HG02588 (cell line): ENCODE data around the gene AKNA.
"Not testable (repeated sequence)": the region's sequence is repeated elsewhere in the genome, so short reads cannot be mapped to it uniquely, and the experiment has no call there.

Source experiments
- ATAC-seq: cut with Tn5 transposase; IDR thresholded peaks from one replicate; pipeline ENCODE4 v1.9.1; 2021; ENCODE audit warnings: mild to moderate bottlenecking, moderate library complexity; ENCODE audit not compliant: unreplicated experiment

The AKNA gene

DNA sequence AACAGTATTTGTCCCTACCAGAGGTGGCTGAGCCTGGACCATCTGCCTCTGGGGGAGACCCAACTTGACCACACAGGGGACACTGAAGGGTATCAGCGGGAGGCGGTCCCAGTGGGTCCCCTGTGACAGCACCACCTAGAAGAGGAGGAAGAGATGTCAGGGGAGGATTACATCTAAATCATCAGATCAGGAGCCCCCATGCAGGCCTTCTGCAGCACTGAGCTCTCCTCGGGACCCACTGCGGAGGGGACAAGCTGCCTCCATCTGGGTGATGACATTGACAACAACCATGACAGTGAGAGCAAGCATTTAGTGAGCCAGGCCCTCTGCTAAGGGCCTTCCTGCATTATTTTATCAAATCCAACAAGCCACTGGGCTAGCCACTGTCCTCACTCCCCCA lies 45.8 kb downstream of the AKNA start:
- ATAC-seq, result no peak

DNA sequence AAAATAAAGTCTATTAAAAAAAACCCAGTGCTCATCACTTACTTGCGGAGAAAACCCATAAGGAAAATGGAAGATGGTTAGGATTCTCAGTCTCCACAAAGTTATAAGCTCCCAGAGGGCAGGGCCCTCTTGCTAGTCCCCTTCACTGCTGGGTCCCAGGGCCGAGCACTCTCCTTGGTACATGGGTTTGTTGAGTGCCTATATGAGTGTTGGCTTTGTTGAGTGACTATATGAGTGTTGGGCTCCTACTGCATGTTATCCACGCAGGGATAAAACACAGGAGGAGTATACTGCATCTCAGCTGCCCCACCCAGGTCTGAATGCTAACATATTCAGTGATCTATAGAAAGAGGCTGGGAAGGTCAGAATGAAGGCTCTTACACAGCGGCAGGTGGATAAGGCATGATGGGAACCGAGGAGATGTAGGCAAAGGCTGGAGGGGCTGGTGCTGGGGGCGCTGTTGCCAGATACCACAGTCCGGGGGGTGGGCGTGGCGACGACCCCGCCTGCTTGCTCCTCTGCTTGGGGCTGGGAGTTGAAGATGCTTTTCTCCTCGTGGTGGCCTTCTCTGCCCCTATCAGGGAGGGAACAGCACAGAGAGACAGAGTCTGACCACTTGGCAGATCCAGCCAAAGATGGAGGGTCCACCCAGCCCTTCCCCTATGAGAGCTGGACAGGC lies 46.5 kb downstream of the AKNA start:
- ATAC-seq, result no peak

DNA sequence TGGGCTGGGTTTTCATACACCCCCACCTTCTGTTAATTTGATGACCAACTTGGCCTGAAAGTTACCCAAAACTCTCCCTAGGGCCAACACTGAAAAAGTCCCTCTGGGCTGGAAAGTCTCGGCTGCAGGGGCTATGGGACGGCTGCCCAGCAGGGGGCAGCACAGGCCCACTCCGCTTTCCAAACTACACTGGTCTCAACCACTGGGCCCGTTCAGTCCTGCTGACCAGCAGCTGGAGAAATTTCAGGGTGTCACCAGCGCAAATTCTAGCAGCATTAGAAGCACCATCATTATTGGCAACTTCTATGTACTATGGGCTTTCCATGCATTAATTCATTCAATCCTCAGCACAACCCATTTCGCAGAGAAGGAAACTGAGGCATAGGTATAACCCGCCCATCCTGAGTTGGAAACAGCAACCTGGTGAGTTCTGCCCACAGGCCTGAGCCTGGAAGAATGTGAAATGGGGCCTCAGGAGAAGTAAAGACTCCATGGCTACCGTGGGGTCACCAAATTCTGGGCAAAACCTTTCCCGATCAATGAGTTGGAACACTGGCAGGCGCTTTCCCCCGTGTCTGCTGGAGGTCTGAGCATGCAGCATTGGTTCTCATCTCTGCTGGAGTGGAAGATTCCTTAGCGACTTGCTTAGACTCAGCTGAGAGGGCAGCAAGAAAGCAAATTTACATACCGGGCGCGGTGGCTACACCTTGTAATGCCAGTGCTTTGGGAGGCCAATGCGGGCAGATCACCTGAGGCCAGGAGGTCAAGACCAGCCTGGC lies 48.5 kb downstream of the AKNA start:
- no peak for ATAC-seq

DNA sequence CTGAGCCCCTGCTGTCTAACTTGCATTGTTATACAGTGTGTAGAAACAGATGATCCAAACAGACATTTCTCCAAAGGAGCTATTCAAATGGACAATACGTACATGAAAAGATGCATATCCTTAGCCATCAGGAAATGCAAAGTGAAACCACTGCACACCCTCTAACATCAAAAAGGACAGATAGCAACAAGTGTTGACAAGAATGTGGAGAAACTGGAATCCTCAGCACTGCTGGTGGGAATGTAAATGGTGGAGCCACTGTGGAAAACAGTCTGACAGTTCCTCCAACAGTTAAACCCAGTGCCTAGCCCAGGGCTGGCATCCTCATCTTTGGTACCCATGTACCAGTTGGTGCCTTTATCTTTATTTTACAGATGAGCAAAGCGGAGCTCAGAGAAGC lies 49.6 kb downstream of the AKNA start:
- no peak for ATAC-seq

DNA sequence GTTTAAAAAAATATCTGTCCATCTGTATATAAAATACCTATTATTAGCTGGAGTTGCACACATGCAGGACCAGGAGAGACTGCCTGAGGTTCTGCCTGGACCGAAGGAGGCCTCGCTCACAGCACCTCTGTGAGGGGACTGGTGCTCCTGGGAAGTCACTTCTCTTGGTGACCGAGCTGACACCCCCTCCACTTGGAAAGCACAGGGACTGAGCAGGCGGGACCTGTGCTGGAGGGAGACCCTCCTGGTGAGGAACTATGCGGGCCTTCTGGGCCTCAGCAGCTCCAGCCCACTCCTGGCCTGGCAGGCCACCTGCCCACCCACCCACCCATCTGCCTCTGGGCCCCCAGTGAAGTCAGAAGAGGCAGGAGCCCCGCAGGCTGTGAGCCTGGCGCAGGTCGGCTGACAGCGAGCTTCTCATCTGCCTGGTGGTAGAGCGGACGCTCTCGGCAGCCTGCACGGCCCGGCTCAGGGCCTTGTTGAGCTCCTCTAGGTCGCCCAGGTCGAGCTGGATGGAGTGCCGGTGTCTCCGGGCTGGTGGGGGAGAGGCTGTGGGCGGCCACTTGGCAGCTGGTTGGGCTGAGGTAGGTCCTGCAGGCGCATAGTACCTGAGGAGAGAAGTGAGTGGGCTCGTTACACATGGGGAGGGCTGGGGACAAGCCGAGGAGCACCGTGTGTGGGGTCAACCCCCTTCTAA lies 50.9 kb downstream of the AKNA start:
- ATAC-seq, result no peak

DNA sequence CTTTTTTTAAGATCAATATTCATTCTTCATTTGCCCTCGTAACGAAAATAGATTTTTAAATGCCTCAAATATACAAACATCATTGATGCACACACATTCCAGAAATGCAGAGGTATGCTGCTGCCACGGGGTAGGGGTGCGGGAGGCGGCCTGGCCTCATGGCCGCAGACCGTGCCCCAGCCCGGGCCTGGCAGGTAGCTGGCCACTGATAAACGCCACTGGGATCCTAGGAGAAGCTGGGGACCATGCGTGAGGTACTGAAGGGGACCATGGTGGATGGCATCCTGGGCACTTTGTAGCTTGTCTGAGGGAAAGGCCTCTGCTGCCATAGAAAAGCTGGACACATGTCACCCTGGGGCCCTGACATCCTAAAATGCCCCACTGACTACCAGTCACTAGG lies 51.6 kb downstream of the AKNA start:
- ATAC-seq, result no peak

DNA sequence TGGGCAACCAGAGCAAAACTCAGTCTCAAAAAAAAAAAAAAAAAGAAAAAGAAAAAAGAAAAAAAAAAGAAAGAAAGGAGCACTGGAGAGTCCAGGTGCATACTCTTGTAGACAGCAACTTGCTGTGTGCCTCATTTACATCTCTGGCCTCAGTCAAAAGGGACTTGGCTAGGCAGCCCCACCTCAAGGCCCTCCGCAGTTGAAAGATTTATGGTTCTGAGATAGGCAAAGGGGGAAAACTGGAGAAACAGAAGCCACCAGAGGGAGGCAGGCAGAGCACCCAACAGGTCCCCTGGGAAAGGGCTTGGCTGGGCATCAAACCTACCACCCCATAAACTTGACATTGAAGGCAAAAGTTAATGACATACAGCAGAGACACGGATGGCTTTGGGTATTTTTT lies 52.0 kb downstream of the AKNA start:
- ATAC-seq, result no peak

DNA sequence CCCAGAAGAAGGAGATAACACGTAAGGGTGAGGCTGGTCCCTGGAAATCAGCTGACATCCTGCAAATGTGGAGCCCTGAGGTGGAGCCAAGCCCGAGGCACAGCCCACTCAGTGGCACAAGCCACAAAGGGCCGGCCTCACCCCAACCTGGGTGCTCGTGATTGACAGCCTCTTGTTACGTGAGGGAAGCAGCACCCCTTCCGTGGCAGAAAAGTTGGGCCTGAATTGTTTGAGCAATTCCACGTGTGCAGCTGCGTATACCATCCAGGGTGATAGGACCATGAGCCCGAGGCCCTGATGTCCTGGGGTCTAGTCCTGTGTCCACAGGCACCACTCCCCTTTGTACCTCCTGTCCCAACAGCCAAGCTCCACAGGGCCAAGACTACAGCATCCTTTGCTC lies 53.3 kb downstream of the AKNA start:
- ATAC-seq, result no peak

DNA sequence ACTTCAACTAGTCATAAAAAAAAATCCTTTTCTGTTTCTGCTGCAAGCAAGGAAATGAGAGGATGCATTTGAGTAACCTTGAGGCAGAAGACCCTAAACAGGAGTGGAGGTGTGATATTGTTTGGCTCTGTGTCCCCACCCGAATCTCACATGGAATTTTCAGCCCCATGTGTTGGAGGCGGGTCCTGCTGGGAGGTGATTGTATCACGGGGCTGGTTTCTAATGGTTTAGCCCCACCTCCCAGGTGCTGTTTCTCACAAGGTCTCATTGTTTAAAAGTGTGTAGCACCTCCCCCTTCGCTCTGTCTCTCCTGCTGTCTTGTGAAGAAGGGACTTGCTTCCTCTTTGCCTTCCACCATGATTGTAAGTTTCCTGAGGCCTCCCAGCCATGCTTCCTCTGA lies 54.1 kb downstream of the AKNA start:
- not testable (repeated sequence) for ATAC-seq

DNA sequence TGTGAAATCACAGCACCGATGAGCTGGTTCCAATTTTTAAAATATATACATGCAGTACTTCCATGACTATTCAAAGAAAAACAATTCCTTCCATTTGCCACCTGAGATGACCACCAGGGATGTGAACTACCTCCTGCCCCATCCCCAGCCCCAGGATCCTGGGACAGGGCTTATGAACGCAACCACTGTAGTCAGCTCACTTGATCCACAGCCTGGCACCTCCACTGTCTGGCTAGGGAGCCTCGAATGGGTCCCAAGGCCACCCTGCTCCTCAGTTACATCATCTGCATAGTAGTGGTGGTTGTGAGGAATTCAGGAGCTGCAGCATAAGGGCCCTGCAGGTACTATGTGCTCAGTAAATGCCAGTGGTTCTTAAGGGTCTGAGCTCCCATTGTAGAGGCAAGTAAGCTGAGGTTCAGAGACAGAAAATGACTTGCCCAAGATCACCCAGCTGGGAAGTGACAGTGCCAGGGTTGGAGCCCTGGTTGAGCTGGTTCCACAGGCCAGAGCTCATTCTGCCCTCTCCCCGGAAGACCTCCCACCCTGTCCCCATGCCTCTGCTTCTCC lies 55.2 kb downstream of the AKNA start:
- not testable (repeated sequence) for ATAC-seq

DNA sequence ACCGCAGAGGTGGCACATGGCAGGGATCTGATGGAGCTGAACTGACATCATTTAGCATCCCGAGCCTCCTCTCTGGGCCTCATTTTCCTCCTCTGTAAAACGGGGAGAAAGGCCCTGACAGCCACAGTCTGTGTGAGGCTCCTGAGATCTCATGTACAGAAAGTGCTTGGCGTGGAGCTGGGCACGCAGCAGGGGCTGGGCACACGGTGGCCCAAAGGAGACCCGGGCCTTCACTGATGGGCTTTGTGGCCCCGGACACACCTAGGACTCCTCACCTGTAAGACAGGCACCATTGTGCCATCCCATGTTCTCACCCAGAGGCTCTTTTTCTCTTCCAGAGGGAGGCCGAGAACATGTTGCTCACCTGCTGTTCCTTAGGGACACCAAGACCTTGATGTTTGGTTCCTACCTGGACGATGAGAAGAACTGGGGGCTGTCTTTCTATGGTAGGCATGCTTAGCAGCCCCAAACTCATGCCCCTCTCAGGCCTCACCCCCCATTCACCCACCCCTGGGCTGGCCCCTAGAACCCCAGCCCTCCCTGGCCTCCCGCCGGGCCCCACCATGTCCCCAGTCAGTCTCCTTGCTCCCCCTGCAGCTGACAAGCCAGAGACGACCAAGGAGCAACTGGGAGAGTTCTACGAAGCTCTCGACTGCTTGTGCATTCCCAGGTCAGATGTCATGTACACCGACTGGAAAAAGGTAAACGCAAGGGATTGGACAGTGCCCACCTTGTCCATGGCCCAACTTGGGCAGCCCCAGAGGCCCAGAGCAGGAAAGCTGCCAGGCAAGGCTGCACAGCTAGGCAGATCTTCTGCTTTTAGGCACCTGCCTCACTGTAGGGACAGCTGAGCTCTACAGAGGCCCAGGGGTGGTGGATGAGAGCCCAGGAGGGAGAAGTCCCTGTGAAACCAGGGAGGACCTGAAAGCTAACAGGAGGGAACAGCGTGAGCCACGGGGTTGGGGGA lies 56.3 kb downstream of the AKNA start:
- ATAC-seq, result not testable (repeated sequence)

DNA sequence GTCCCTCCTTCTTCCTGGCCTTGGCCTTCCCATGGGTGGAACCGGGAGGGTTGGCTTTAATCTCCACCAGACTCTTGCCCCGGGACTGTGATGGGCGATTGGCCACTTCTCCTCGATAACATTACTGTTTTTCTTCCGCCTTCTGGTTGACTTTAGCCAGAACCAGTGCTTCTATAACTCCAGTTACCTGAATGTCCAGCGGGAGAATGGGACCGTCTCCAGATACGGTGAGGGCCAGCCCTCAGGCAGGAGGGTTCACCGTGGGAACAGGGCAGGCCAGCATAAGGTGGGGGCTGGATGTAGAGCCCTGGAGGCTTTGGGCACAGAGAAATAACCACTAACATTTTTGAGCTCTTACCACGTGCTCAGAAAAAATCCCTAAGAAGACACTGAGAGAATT lies 57.1 kb downstream of the AKNA start:
- ATAC-seq, result no peak

DNA sequence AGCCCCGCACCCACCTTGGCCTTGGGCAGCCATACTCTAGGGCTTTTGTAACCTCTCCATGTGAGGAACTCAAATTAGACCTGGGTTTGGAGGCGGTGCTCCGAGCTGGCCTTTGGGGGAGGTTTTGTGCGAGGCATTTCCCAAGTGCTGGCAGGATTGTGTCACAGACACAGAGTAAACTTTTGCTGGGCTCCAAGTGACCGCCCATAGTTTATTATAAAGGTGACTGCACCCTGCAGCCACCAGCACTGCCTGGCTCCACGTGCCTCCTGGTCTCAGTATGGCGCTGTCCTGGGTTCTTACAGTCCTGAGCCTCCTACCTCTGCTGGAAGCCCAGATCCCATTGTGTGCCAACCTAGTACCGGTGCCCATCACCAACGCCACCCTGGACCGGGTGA lies 58.2 kb downstream of the AKNA start, which contains the start of gene ORM2:
TSS of gene ORM2 (plus strand) at position 245 of the 398 bp plus-strand sequence. CDS start at position 281, 36 bp downstream.
- ATAC-seq, result not testable (repeated sequence)

DNA sequence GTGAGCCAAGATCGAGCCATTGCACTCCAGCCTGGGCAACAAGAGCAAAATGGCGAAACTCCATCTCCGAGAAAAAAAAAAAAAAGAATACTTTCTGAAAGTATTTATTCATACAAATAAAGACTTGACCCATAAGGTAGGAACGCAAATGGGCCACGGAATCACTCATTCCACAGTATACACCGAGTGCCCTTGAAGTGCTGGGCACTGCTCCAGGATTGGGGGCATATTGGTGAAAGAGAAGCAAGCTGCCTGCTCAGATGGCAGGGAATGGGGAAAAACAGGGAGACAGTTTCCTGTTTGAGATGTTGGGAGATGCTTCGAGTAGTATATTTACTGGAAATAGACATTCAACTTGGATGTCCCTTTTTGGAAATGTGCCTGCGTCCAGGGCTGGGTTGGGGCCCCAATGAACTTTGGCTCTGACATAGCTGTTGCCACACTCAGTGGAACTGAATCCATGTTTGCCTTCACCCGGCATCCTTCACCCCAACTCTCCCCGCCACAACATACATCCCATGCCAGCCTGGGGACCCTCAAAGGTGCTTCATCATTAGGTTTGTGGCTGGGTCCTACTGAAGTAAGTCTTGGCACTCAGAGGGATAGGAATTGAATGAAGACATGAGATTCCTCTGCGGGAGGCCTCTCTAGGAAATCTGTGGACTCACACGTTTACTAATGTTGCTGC lies 58.7 kb downstream of the AKNA start:
- ATAC-seq, result not testable (repeated sequence)

DNA sequence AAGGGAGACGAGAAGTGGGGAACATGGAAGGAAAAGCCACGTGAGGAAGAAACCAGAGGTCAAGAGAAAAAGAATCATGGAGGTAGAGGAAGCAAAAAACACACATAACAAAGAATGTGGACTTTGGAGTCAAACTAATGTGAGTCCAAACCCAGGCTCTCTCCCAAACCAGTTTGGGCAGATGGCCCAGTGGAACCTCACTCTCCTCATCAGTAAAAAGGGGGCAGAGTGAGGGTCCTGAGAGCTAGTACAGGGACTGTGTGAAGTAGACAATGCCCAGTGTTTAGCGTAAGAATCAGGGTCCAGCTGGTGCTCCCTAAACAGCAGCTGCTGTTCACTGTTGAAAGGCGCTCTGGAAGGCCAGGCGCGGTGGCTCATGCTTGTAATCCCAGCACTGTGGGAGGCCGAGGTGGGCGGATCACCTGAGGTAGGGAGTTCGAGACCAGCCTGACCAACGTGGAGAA lies 59.4 kb downstream of the AKNA start:
- not testable (repeated sequence) for ATAC-seq

DNA sequence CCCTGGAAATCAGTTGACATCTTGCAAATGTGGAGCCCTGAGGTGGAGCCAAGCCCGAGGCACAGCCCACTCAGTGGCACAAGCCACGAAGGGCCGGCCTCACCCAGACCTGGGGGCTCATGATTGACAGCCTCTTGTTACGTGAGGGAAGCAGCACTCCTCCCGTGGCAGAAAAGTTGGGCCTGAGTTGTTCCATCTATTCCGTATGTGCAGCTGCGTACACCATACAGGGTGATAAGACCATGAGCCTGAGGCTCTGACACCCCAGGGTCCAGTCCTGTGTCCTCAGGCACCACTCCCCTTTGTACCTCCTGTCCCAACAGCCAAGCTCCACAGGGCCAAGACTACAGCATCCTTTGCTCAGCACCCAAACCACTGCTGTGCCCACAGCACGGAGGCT lies 60.0 kb downstream of the AKNA start:
- ATAC-seq, result no peak

DNA sequence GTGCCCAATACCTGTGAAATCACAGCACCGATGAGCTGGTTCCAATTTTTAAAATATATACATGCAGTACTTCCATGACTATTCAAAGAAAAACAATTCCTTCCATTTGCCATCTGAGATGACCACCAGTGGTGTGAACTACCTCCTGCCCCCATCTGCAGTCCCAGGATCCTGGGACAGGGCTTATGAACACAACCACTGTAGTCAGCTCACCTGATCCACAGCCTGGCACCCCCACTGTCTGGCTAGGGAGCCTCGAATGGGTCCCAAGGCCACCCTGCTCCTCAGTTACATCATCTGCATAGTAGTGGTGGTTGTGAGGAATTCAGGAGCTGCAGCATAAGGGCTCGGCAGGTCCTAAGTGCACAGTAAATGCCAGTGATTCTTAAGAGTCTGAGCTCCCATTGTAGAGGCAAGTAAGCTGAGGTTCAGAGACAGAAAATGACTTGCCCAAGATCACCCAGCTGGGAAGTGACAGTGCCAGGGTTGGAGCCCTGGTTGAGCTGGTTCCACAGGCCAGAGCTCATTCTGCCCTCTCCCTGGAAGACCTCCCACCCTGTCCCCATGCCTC lies 62.0 kb downstream of the AKNA start:
- ATAC-seq, result not testable (repeated sequence)

DNA sequence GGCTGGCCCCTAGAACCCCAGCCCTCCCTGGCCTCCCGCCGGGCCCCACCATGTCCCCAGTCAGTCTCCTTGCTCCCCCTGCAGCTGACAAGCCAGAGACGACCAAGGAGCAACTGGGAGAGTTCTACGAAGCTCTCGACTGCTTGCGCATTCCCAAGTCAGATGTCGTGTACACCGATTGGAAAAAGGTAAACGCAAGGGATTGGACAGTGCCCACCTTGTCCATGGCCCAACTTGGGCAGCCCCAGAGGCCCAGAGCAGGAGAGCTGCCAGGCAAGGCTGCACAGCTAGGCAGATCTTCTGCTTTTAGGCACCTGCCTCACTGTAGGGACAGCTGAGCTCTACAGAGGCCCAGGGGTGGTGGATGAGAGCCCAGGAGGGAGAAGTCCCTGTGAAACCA lies 62.8 kb downstream of the AKNA start:
- ATAC-seq, result not testable (repeated sequence)

DNA sequence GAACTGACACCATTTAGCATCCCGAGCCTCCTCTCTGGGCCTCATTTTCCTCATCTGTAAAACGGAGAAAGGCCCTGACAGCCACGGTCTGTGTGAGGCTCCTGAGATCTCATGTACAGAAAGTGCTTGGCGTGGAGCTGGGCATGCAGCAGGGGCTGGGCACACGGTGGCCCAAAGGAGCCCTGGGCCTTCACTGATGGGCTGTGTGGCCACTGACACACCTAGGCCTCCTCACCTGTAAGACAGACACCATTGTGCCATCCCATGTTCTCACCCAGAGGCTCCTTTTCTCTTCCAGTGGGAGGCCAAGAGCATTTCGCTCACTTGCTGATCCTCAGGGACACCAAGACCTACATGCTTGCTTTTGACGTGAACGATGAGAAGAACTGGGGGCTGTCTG lies 63.3 kb downstream of the AKNA start:
- no peak for ATAC-seq
